IMR-90 (cell line): ENCODE data around the gene DYRK1B. TPM values are rescaled to one million over a fixed set of nuclear protein-coding genes. Genes with fewer than 3 reads are reported as not detected.

Experiments
- ATAC-seq: fragments of 200-7000 bp; cut with Tn5 transposase; 2 replicates; pipeline ENCODE4 v1.9.1; 2020; ENCODE audit warnings: low read depth, mild to moderate bottlenecking, moderate library complexity
- BruUV-seq: library from RNA; stranded (reverse); fragments of 400-500 nt; replicated peaks from 2 replicates; lab custom pipeline; 2021; lab: Mats Ljungman, UMichigan
- CTCF ChIA-PET: fragments of 300-600 bp; formaldehyde crosslinking; extraction: SDS; loops from one replicate; lab custom pipeline; 2021; ENCODE audit warnings: antibody characterized with exemption; lab: Yijun Ruan, JAX
- POLR2A ChIA-PET: fragments of 300-600 bp; sonication (Branson Sonifier 250); formaldehyde crosslinking; loops from one replicate; lab custom pipeline; 2022; ENCODE audit warnings: antibody characterized with exemption; ENCODE audit not compliant: unreplicated experiment; lab: Charles Lee
- DNase-seq: peaks from one replicate; pipeline ENCODE4 v3.0.0; 2013
- H2AFZ ChIP-seq: replicated peaks from 2 replicates; pipeline ENCODE3; 2013; ENCODE audit warnings: low read length, mild to moderate bottlenecking; ENCODE audit not compliant: poor library complexity
- H2AK5ac ChIP-seq: 2 replicates; pipeline ENCODE4 v1.6.1; 2013; ENCODE audit warnings: low read depth, low read length, inconsistent platforms
- H2AK9ac ChIP-seq: replicated peaks from 2 replicates; pipeline ENCODE3; 2013; ENCODE audit warnings: mild to moderate bottlenecking, low read depth, low read length, moderate library complexity; ENCODE audit not compliant: poor library complexity
- H2BK120ac ChIP-seq: 2 replicates; pipeline ENCODE4 v1.6.1; 2013; ENCODE audit warnings: low read depth, low read length, inconsistent platforms
- H2BK15ac ChIP-seq: 3 replicates; pipeline ENCODE4 v1.6.1; 2013; ENCODE audit warnings: low read depth, low read length, inconsistent platforms
- H2BK20ac ChIP-seq: 2 replicates; pipeline ENCODE4 v1.6.1; 2013; ENCODE audit warnings: low read depth, mild to moderate bottlenecking, inconsistent platforms, low read length, moderate library complexity
- H2BK5ac ChIP-seq: 2 replicates; pipeline ENCODE4 v1.6.1; 2013; ENCODE audit warnings: mild to moderate bottlenecking, low read depth, low read length, inconsistent platforms; ENCODE audit not compliant: poor library complexity, severe bottlenecking
- H3K14ac ChIP-seq: replicated peaks from 2 replicates; pipeline ENCODE4 v1.6.1; 2013; ENCODE audit warnings: low read depth, low read length, inconsistent platforms
- H3K18ac ChIP-seq: 2 replicates; pipeline ENCODE4 v1.6.1; 2013; ENCODE audit warnings: low read depth, low read length, control low read depth
- H3K23ac ChIP-seq: 2 replicates; pipeline ENCODE4 v1.6.1; 2013; ENCODE audit warnings: low read depth, low read length, inconsistent platforms
- H3K27ac ChIP-seq: 2 replicates; pipeline ENCODE4 v1.5.1; 2013; ENCODE audit warnings: mild to moderate bottlenecking, control low read depth, low read length; ENCODE audit not compliant: insufficient read depth
- H3K27me3 ChIP-seq: 2 replicates; pipeline ENCODE4 v1.6.1; 2013; ENCODE audit warnings: low read length; ENCODE audit not compliant: control insufficient read depth, insufficient read depth
- H3K36me3 ChIP-seq: 2 replicates; pipeline ENCODE4 v1.6.1; 2013; ENCODE audit warnings: low read length, mixed read lengths; ENCODE audit not compliant: control insufficient read depth, insufficient read depth
- H3K4ac ChIP-seq: 2 replicates; pipeline ENCODE4 v1.6.1; 2013; ENCODE audit warnings: low read depth, low read length, inconsistent platforms
- H3K4me1 ChIP-seq: 2 replicates; pipeline ENCODE4 v1.6.1; 2013; ENCODE audit warnings: low read length, mixed read lengths; ENCODE audit not compliant: control insufficient read depth, insufficient read depth
- H3K4me2 ChIP-seq: 2 replicates; pipeline ENCODE4 v1.6.1; 2013; ENCODE audit warnings: low read depth, mild to moderate bottlenecking, control low read depth, low read length, moderate library complexity
- H3K4me3 ChIP-seq: 2 replicates; pipeline ENCODE4 v1.5.1; 2013; ENCODE audit warnings: low read depth, mild to moderate bottlenecking, control low read depth, low read length, moderate library complexity; ENCODE audit not compliant: insufficient read depth
- H3K56ac ChIP-seq: 2 replicates; pipeline ENCODE4 v1.6.1; 2013; ENCODE audit warnings: low read length, inconsistent platforms; ENCODE audit not compliant: insufficient read depth; ENCODE audit errors: extremely low read depth
- H3K79me1 ChIP-seq, 2 experiments: 2 replicates each; pipeline ENCODE4 v1.6.1; 2013; ENCODE audit warnings: low read length in 2 of 2, inconsistent platforms in 1 of 2, low read depth in 1 of 2
- H3K9ac ChIP-seq: 2 replicates; pipeline ENCODE4 v1.6.1; 2013; ENCODE audit warnings: low read depth, low read length, control low read depth
- H3K9me1 ChIP-seq: 2 replicates; pipeline ENCODE4 v1.6.1; 2013; ENCODE audit warnings: low read length, inconsistent platforms; ENCODE audit not compliant: insufficient read depth
- H3K9me3 ChIP-seq: 2 replicates; pipeline ENCODE4 v1.6.1; 2013; ENCODE audit warnings: low read length; ENCODE audit not compliant: control insufficient read depth, insufficient read depth
- H4K20me1 ChIP-seq: 2 replicates; pipeline ENCODE4 v1.6.1; 2013; ENCODE audit warnings: low read length, inconsistent platforms; ENCODE audit not compliant: insufficient read depth
- H4K5ac ChIP-seq: 2 replicates; pipeline ENCODE4 v1.6.1; 2013; ENCODE audit warnings: mild to moderate bottlenecking, low read depth, low read length, control low read depth
- H4K8ac ChIP-seq, 2 experiments: 2 replicates each; pipeline ENCODE4 v1.6.1; 2013; ENCODE audit warnings: low read depth in 2 of 2, low read length in 2 of 2, control low read depth in 1 of 2, inconsistent platforms in 1 of 2
- H4K91ac ChIP-seq: 2 replicates; pipeline ENCODE4 v1.6.1; 2013; ENCODE audit warnings: low read depth, low read length, inconsistent platforms; ENCODE audit not compliant: insufficient read depth
- BHLHE40 ChIP-seq: fragments of 150-350 bp; IDR thresholded peaks from 2 replicates; pipeline ENCODE4 v1.6.1; 2016; ENCODE audit warnings: mild to moderate bottlenecking, low read depth, low read length
- CEBPB ChIP-seq: IDR thresholded peaks from 2 replicates; pipeline ENCODE4 v1.6.1; 2012; ENCODE audit warnings: low read depth, low read length, improper control_type of control experiment
- CHD1 ChIP-seq: IDR thresholded peaks from 2 replicates; pipeline ENCODE4 v1.6.1; 2012; ENCODE audit warnings: low read depth, low read length, improper control_type of control experiment
- MAFK ChIP-seq: IDR thresholded peaks from 2 replicates; pipeline ENCODE4 v1.6.1; 2012; ENCODE audit warnings: low read depth, low read length, improper control_type of control experiment
- MAZ ChIP-seq: IDR thresholded peaks from 2 replicates; pipeline ENCODE4 v1.6.1; 2012; ENCODE audit warnings: low read depth, mild to moderate bottlenecking, low read length, improper control_type of control experiment, moderate library complexity, borderline replicate concordance
- MXI1 ChIP-seq: IDR thresholded peaks from 2 replicates; pipeline ENCODE4 v1.6.1; 2012; ENCODE audit warnings: low read depth, mild to moderate bottlenecking, low read length, moderate library complexity, borderline replicate concordance
- NFE2L2 ChIP-seq: fragments of 150-350 bp; IDR thresholded peaks from 2 replicates; pipeline ENCODE4 v1.6.1; 2016; ENCODE audit warnings: low read depth, mild to moderate bottlenecking, low read length
- POLR2A ChIP-seq: IDR thresholded peaks from 2 replicates; pipeline ENCODE4 v1.6.1; 2012; ENCODE audit warnings: mild to moderate bottlenecking, low read depth, low read length
- dilution Hi-C: fragments of 300-500 bp; cut with HindIII; formaldehyde crosslinking; loops from one replicate; pipeline ENCODE4 v1.14.3; 2018; ENCODE audit warnings: low sequenced_read_pairs; ENCODE audit not compliant: unreplicated experiment
- in situ Hi-C: fragments of 300-500 bp; cut with MboI; formaldehyde crosslinking; loops from 3 replicates; pipeline ENCODE4 v1.14.3; 2019; ENCODE audit warnings: low sequenced_read_pairs, inconsistent platforms, mixed read lengths
- intact Hi-C: fragments of 100-400 bp; cut with micrococcal nuclease; formaldehyde crosslinking; loops from 2 replicates; pipeline ENCODE4 v1.10.0; 2022
- polyA plus RNA-seq, 3 experiments: library from polyadenylated mRNA; depleted of rRNA; stranded (reverse); fragments of >200 nt; gene quantifications; 2 replicates each; pipeline ENCODE4 v1.2.3, GENCODE V29; 2012; ENCODE audit warnings: low replicate concordance in 1 of 3
- total RNA-seq: library from RNA; depleted of rRNA; stranded (reverse); fragments of >200 nt; gene quantifications from 2 replicates; pipeline ENCODE4 v1.2.3, GENCODE V29; 2012
- TF ChIP-seq, protein P1 (sequence below): fragments of 150-350 bp; IDR thresholded peaks from 2 replicates; pipeline ENCODE4 v1.6.1; 2016; ENCODE audit warnings: low read depth, mild to moderate bottlenecking, low read length, moderate library complexity, borderline replicate concordance
- TF ChIP-seq, protein P2 (sequence below): fragments of 150-350 bp; IDR thresholded peaks from 2 replicates; pipeline ENCODE4 v1.6.1; 2017; ENCODE audit warnings: mild to moderate bottlenecking, antibody characterized with exemption, low read length, low read depth
- TF ChIP-seq, protein P3 (sequence below): conservative IDR thresholded peaks from 2 replicates; pipeline ENCODE4 v1.5.1; 2012; ENCODE audit warnings: mild to moderate bottlenecking, low read depth, low read length, improper control_type of control experiment

Gene DYRK1B
- total and polyA plus RNA-seq, 2 of the 4 experiments (the other 2 are of a cell fraction) = 2.7 to 11.4 TPM

DNA sequence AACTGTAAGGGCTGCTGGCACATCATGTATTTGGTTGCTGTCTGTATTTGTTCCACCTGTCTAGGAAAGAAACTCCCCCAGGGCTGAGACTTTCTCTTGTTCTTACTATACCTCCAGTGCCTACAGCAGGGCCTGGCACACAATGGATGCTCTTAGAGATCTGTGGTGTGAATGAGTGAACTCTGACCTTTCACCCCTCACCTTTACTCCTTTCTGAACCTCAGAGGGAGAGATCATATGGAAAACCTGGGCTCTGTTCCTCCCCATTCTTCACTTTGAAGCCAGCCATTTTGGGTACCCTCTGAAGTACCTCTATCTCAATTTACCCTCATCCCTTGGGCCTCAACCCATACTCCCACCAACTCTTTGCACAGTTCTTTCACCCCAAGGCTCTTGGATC, 3.1 kb downstream of the DYRK1B start:
- no peak overlapping the region for H3K23ac ChIP-seq

More for the DNA sequence above, 3.1 kb downstream of the DYRK1B start:
- H4K8ac ChIP-seq = no peak overlapping the region
- in situ Hi-C loops = loop anchor here (25.0 kb wide), 1 partner anchor 394 kb away; the partner anchor contains the start of genes RPS16 and SUPT5H
- no peak overlapping the region for H3K9ac ChIP-seq
- H2AK5ac ChIP-seq = no peak overlapping the region
- H2BK15ac ChIP-seq = no peak overlapping the region
- H3K27me3 ChIP-seq = no peaks in the 10 kb centered on the region
- H2AK9ac ChIP-seq = no peak overlapping the region
- H3K36me3 ChIP-seq = peaks cover 45% of the 10 kb centered on the region
- no peak overlapping the region for H3K27ac ChIP-seq
- TF ChIP-seq MXI1 = no peak
- TF ChIP-seq NFE2L2 = no peak
- TF ChIP-seq, protein P1, sequence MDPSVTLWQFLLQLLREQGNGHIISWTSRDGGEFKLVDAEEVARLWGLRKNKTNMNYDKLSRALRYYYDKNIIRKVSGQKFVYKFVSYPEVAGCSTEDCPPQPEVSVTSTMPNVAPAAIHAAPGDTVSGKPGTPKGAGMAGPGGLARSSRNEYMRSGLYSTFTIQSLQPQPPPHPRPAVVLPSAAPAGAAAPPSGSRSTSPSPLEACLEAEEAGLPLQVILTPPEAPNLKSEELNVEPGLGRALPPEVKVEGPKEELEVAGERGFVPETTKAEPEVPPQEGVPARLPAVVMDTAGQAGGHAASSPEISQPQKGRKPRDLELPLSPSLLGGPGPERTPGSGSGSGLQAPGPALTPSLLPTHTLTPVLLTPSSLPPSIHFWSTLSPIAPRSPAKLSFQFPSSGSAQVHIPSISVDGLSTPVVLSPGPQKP = no peak
- no peak for TF ChIP-seq POLR2A
- no peak for TF ChIP-seq CEBPB
- TF ChIP-seq MAZ = no peak
- TF ChIP-seq, protein P2, sequence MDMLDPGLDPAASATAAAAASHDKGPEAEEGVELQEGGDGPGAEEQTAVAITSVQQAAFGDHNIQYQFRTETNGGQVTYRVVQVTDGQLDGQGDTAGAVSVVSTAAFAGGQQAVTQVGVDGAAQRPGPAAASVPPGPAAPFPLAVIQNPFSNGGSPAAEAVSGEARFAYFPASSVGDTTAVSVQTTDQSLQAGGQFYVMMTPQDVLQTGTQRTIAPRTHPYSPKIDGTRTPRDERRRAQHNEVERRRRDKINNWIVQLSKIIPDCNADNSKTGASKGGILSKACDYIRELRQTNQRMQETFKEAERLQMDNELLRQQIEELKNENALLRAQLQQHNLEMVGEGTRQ = no peak
- TF ChIP-seq MAFK = no peak
- TF ChIP-seq, protein P3, sequence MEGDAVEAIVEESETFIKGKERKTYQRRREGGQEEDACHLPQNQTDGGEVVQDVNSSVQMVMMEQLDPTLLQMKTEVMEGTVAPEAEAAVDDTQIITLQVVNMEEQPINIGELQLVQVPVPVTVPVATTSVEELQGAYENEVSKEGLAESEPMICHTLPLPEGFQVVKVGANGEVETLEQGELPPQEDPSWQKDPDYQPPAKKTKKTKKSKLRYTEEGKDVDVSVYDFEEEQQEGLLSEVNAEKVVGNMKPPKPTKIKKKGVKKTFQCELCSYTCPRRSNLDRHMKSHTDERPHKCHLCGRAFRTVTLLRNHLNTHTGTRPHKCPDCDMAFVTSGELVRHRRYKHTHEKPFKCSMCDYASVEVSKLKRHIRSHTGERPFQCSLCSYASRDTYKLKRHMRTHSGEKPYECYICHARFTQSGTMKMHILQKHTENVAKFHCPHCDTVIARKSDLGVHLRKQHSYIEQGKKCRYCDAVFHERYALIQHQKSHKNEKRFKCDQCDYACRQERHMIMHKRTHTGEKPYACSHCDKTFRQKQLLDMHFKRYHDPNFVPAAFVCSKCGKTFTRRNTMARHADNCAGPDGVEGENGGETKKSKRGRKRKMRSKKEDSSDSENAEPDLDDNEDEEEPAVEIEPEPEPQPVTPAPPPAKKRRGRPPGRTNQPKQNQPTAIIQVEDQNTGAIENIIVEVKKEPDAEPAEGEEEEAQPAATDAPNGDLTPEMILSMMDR = no peak
- TF ChIP-seq CHD1 = no peak
- TF ChIP-seq BHLHE40 = no peak
- no peaks in the 10 kb centered on the region; the same call in 1 of the 2 replicates for H4K20me1 ChIP-seq
- ATAC-seq = no peak
- dilution Hi-C loops = no loop called here
- H3K4ac ChIP-seq = no peak overlapping the region
- DNase-seq = no peak
- POLR2A ChIA-PET = no interaction called here
- peaks cover 22% of the 10 kb centered on the region for H3K9me1 ChIP-seq
- no peak overlapping the region for H2BK20ac ChIP-seq
- no peak overlapping the region for H3K4me3 ChIP-seq
- H3K9me3 ChIP-seq = no peaks in the 10 kb centered on the region
- H4K91ac ChIP-seq = no peak overlapping the region
- H3K79me1 ChIP-seq = peaks cover 12 to 35% of the 10 kb centered on the region in 2 experiments
- no TSS peak for BruUV-seq
- no peak overlapping the region for H3K56ac ChIP-seq
- intact Hi-C loops = no loop called here
- H2AFZ ChIP-seq = no peak overlapping the region
- CTCF ChIA-PET = no interaction called here
- H3K4me1 ChIP-seq = peaks cover 10% of the 10 kb centered on the region
- no peak overlapping the region for H3K14ac ChIP-seq
- no peak overlapping the region for H3K18ac ChIP-seq
- no peak overlapping the region for H2BK5ac ChIP-seq
- H2BK120ac ChIP-seq = no peak overlapping the region
- no peak overlapping the region for H3K4me2 ChIP-seq
- no peak overlapping the region for H4K5ac ChIP-seq
